GM12864 (cell line): ENCODE measurements around the gene HCFC1R1.
A peak's percentile ranks its signal among the peaks of the same experiment; 100 is the strongest.

ENCODE experiments used
- DNase-seq: peaks from one replicate; pipeline ENCODE4 v3.0.0-alpha.2; 2011; ENCODE audit warnings: low read depth
- H3K4me3 ChIP-seq: 2 replicates; pipeline ENCODE4 v1.5.1; 2011; ENCODE audit warnings: mild to moderate bottlenecking, low read depth, low read length, control low read depth
- TF ChIP-seq, protein P1 (sequence below): IDR thresholded peaks from 2 replicates; pipeline ENCODE4 v1.5.1; 2011; ENCODE audit warnings: low read depth, mild to moderate bottlenecking, moderate library complexity, low read length, control low read depth, inconsistent platforms; ENCODE audit errors: missing control alignments

HCFC1R1 gene

DNA sequence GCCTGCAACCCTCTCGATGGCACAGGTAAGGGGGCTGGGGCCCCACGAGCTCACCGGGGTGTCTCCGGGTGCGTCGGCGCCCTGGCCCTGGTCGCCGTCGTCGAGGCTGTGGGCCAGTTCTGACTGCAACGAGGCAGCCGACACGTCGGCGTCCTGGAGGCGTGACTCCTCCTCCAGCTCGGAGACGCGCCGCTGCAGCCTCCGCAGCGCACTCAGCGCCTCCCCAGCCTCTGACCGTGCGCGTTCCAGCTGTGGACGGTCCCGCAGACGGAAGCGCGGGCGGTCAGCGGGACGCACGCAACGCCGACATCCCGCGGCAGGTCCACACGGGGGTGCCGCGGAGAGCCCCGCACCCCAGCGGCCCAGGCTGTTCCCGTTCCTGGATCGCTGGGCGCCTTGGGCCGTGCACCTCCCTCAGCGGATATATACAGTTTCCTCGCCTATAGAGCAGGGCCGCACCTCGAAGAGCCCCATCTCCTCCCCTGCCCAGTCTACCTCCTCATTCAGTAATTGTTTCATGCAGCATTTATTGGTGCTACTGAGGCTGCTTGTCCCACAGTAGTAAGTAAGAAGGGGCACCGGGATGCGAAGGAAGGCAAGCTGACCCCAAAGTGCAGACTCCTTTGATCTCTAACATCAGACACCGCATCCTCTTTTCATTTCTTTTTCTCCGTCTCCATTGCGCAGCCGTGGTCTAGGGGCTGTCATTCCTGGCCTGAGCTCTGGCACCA, 5.9 kb upstream of the HCFC1R1 start:
- no peak overlapping the region; the same call in 1 of the 2 replicates for H3K4me3 ChIP-seq
- TF ChIP-seq, protein P1, sequence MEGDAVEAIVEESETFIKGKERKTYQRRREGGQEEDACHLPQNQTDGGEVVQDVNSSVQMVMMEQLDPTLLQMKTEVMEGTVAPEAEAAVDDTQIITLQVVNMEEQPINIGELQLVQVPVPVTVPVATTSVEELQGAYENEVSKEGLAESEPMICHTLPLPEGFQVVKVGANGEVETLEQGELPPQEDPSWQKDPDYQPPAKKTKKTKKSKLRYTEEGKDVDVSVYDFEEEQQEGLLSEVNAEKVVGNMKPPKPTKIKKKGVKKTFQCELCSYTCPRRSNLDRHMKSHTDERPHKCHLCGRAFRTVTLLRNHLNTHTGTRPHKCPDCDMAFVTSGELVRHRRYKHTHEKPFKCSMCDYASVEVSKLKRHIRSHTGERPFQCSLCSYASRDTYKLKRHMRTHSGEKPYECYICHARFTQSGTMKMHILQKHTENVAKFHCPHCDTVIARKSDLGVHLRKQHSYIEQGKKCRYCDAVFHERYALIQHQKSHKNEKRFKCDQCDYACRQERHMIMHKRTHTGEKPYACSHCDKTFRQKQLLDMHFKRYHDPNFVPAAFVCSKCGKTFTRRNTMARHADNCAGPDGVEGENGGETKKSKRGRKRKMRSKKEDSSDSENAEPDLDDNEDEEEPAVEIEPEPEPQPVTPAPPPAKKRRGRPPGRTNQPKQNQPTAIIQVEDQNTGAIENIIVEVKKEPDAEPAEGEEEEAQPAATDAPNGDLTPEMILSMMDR = no peak
- no peak for DNase-seq

DNA sequence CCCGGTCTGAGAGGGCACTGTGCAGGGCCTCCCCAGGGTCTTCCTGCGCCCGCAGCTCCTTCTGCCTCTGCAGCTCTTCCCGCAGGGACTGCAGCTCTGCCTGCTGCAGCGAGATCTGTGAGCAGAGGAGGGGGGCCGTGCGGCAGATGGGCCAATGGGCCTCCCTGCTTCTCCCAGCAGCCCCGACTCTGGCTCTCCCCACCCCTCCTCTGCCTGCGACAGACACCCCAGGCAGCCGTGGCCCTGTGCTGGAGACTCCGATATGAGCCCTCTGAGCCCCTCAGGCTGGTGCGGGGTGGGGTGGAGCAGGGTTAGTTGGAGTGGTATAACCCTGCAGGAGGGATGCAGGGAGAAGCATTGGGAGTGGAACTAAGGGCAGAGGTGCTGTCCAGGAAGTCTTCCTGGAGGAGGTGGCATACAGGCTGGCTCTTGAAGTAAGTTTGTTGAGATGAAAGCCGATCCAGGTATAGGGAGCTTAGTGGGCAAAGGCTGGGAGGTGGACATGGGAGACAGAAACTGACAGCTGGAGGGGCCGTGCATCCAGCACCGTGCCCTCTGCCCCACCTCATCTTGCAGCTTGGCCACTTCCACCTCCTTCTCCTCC, 5.1 kb upstream of the HCFC1R1 start:
- TF ChIP-seq, protein P1 = no peak

DNA sequence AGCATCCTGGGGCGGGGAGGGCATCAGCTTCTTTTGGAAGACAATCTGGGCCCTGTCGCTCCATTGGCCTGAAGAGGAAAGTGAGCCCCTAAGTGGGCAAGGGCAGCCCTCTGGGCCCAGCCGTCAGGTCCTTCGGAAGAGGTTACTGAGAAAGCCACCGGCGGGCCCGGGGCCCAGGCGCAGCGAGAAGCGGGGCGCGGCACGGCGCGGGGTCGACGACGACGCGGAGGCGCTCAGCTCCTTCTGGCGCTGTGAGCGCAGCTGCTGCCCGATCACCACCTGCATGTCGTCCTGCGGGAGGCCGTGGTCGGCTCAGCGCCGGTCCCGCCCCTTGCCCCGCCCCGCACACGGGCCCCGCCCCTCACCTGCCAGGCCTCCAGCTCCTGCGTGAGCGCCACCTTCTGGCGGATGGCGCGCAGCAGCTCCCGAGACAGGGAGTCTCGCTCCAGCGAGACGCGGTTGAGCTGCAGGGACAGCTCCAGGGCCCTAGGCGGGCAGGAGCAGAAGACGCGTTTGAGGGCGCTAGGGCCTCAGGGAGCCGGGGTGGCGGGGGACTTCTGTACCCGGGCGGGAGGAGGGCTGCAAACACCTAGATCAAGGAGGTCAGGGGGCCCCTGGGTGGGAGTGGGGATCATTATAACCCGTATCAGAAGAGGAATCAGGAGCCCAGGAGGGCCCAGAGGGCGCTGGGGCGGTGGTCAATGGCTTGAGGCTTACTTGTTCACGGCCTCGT, 4.4 kb upstream of the HCFC1R1 start:
- TF ChIP-seq, protein P1 = peak; percentile 87
- peak; percentile 38 for DNase-seq
- H3K4me3 ChIP-seq = no peak overlapping the region

More for the DNA sequence above, 5.1 kb upstream of the HCFC1R1 start:
- H3K4me3 ChIP-seq = no peak overlapping the region
- DNase-seq = no peak

DNA sequence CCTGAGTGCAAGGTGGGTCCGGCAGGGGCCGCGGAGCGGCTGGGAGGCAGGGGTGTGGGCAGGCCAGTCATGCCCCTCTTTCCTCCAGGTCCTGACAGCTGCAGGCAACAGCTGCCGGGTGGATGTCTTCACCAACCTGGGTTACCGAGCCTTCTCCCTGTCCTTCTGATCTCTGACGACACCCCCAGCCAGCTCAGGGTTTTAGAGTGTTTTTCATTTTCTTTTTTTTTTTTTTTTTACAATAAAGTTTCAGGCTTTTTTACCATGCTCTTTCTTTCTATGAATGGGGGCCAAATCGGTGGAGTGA, 3.7 kb upstream of the HCFC1R1 start:
- no peak overlapping the region for H3K4me3 ChIP-seq
- no peak for DNase-seq

DNA sequence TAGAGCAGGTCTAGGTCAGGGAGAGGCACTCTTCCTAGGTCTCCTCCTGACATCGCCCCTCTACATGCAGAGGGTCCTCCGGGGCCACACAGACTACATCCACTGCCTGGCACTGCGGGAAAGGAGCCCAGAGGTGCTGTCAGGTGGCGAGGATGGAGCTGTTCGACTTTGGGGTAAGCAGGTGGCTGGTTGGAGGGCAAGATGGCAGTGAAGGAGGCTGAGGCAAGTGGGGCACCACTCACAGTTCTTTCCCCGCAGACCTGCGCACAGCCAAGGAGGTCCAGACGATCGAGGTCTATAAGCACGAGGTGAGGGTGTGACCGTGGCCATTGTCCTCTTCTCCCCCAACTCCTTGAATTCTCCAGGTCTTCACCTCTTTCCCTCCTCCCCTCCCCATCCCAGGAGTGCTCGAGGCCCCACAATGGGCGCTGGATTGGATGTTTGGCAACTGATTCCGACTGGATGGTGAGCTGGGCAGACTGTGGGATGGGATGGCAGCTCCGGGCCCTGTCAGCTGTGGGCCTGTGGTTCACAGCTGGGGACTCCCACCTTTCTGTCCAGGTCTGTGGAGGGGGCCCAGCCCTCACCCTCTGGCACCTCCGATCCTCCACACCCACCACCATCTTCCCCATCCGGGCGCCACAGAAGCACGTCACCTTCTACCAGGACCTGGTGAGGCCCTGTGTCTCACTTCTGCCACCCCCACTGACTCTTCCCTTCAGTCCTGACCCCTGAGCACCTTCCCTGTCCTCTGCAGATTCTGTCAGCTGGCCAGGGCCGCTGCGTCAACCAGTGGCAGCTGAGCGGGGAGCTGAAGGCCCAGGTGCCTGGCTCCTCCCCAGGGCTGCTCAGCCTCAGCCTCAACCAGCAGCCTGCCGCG, 3.1 kb upstream of the HCFC1R1 start:
- no peak overlapping the region for H3K4me3 ChIP-seq
- DNase-seq = no peak
- TF ChIP-seq, protein P1 = no peak

More for the DNA sequence above, 3.7 kb upstream of the HCFC1R1 start:
- TF ChIP-seq, protein P1 = no peak

DNA sequence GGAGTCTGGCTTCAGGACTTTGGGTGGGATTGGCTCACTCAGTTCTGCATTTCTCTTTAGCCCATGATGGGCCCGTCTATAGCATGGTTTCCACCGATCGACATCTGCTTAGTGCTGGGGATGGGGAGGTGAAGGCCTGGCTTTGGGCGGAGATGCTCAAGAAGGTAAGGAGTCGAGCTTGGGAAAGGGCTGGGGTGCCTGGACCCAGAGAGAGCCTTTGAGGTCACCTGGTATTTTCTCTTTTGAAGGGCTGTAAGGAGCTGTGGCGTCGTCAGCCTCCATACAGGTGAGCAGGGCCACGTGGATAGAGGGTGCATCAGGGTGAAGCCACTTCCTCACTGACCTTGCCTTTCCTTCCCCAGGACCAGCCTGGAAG, 2.2 kb upstream of the HCFC1R1 start:
- H3K4me3 ChIP-seq = no peak overlapping the region
- no peak for DNase-seq
- TF ChIP-seq, protein P1 = no peak
